Heart right ventricle (tissue), 16 donors: ENCODE data around the gene HLCS. TPM values are rescaled to one million over a fixed set of nuclear protein-coding genes. Genes with fewer than 3 reads are reported as not detected.

ENCODE experiments used
- ATAC-seq, 8 donors: fragments of 200-7000 bp; cut with Tn5 transposase; one replicate each; pipeline ENCODE4 v1.9.1; 2020; ENCODE audit warnings: mild to moderate bottlenecking in 8 of 8, moderate library complexity in 8 of 8, moderate number of reproducible peaks in 1 of 8
- DNase-seq, 2 donors: peaks; one replicate each; pipeline ENCODE4 v3.0.0-alpha.2; 2020
- H3K27ac ChIP-seq, 10 donors: fragments of 200-600 bp; sonication (generic) in 2 of 10; one replicate each; pipeline versions ENCODE4 v1.5.0 to v1.8.0; 2020 to 2022; ENCODE audit warnings: mild to moderate bottlenecking in 3 of 10
- H3K27me3 ChIP-seq, 7 donors: fragments of 200-600 bp; one replicate each; pipeline ENCODE4 v1.8.0; 2021 to 2022; ENCODE audit warnings: mild to moderate bottlenecking in 2 of 7
- H3K36me3 ChIP-seq, 9 donors: fragments of 200-600 bp; sonication (generic) in 1 of 9; one replicate each; pipeline versions ENCODE4 v1.5.0 to v1.8.0; 2020 to 2022; ENCODE audit warnings: mild to moderate bottlenecking in 2 of 9
- H3K4me1 ChIP-seq, 9 donors: fragments of 200-600 bp; sonication (generic) in 1 of 9; one replicate each; pipeline versions ENCODE4 v1.5.0 to v1.8.0; 2020 to 2022; ENCODE audit warnings: mild to moderate bottlenecking in 4 of 9
- H3K4me3 ChIP-seq, 10 donors: fragments of 200-600 bp; sonication (generic) in 2 of 10; one replicate each; pipeline versions ENCODE4 v1.5.0 to v1.8.0; 2020 to 2022; ENCODE audit warnings: mild to moderate bottlenecking in 7 of 10, moderate library complexity in 2 of 10
- H3K9me3 ChIP-seq, 11 donors: fragments of 200-600 bp in 10 of 11; sonication (generic) in 2 of 11; one replicate each; pipeline versions ENCODE4 v1.5.0 to v1.8.0; 2013 to 2022; ENCODE audit warnings: mild to moderate bottlenecking in 2 of 11, control low read depth in 1 of 11, moderate library complexity in 1 of 11
- CTCF ChIP-seq, 9 donors: fragments of 200-600 bp; sonication (generic) in 2 of 9; IDR thresholded peaks; one replicate each; pipeline versions ENCODE4 v1.5.0 to v1.8.0; 2021 to 2022; ENCODE audit warnings: antibody characterized with exemption in 9 of 9, mild to moderate bottlenecking in 5 of 9, moderate library complexity in 1 of 9
- whole genome bisulfite sequencing, 2 donors: extraction: QIAGEN DNeasy Blood & Tissue Kit; methylation state at CpG; one replicate each; pipeline ENCODE4 v1.1.7; 2013; ENCODE audit warnings: inconsistent platforms in 1 of 2; 5-methylcytosine and 5-hydroxymethylcytosine counted together
- intact Hi-C, 10 donors: fragments of 100-400 bp; cut with DNase I; formaldehyde crosslinking; loops; one replicate each; pipeline versions ENCODE4 v1.11.1 to v1.14.2; 2022
- polyA plus RNA-seq, 2 donors: library from polyadenylated mRNA; stranded (reverse); fragments of 200-250 nt; gene quantifications; one replicate each; pipeline ENCODE4 v1.2.3, GENCODE V29; 2013
- total RNA-seq, 10 donors: library from RNA; stranded (reverse); fragmentation: NEBNext Ultra II Directional in 3 of 10; extraction: Animal tissue kit (Norgen Biotek cat#: 25700) in 3 of 10; gene quantifications; one replicate each; pipeline versions ENCODE4 v1.2.1 to v1.2.4, GENCODE V29; 2021 to 2023
- donor health status: Arrhythmogenic right ventricular cardiomyopathy.
- donor health status: ischemic (EF 13 %, LVEDD 7.1; RV severe dilation, severe dysfunction).
- donor health status: healthy with polysubstance abuse.
- donor health status: DM: no; HTN: yes; CAD: no.
- donor health status: DM: no; HTN: no; CAD: no.
- donor health status: ischemic (EF 25% LVEDD 6.9; RV normal size, moderate dysfunction).
- donor health status: ischemic (EF 25% LVEDD 5.7; RV mildly dilated, moderate dysfunction).
- donor health status: healthy.
- donor health status: DM: yes; HTN: yes; CAD: no.
- donor health status: Ischemic cardiomyopathy.
- donor health status: ischemic (EF 35%, LVEDD 5.7; RV mildly dilated, moderate dysfunction).
- donor health status: nonischemic (EF 11% LVEDD 7.7; RV severe dilation, severe dysfunction).
- donor health status: DM: yes; HTN: yes; CAD: no.
- donor health status: PGD.
- donor health status: ischemic (EF 29% LVEDD 5.4; RV normal size, mild dysfunction).
- donor health status: nonischemic (EF 23%, LVEDD 6.1; RV moderate dilation, normal function).

Gene HLCS
- total and polyA plus RNA-seq, 12 donors = 2.0 to 9.6 (median 6.7) TPM

- WGBS, 2 donors = 72 to 75% methylated on average over 12 of the region's 12 CpGs
- Histone ChIP-seq H3K4me1 (no peaks in the 10 kb centered on the region), H3K36me3 (no peaks in the 10 kb centered on the region), H3K4me3 (no peak overlapping the region), H3K27me3 (peaks cover 0 to 38% (median 16%) of the 10 kb centered on the region in 7 donors), H3K9me3 (no peaks in the 10 kb centered on the region), H3K27ac (no peak overlapping the region)
- no peak for TF ChIP-seq CTCF (IDR thresholded peaks at IDR 0.05)
- intact Hi-C loops = no loop called here
- DNase-seq = no peak
- ATAC-seq = no peak
Observed at GRCh38 chr21:36738489-36739126, 227.9 kb downstream of the HLCS start.

- no peak for TF ChIP-seq CTCF (IDR thresholded peaks at IDR 0.05)
- H3K27ac ChIP-seq = no peak overlapping the region
- no peak overlapping the region for H3K4me3 ChIP-seq
- no peak for ATAC-seq
- H3K4me1 ChIP-seq = no peaks in the 10 kb centered on the region
- intact Hi-C loops = no loop called here
- no peak for DNase-seq
- H3K27me3 ChIP-seq = peaks cover 0 to 61% (median 29%) of the 10 kb centered on the region in 7 donors
- no peaks in the 10 kb centered on the region for H3K36me3 ChIP-seq
- no peaks in the 10 kb centered on the region for H3K9me3 ChIP-seq
- WGBS, 2 donors = 67 to 68% methylated on average over 15 of the region's 15 CpGs
Observed at GRCh38 chr21:36735724-36736320, 230.6 kb downstream of the HLCS start.

- H3K9me3 ChIP-seq = no peaks in the 10 kb centered on the region
- H3K4me3 ChIP-seq = no peak overlapping the region
- intact Hi-C loops = no loop called here
- no peaks in the 10 kb centered on the region for H3K4me1 ChIP-seq
- no peak overlapping the region for H3K27ac ChIP-seq
- H3K36me3 ChIP-seq = no peaks in the 10 kb centered on the region
- no peak for ATAC-seq
- no peak for TF ChIP-seq CTCF (IDR thresholded peaks at IDR 0.05)
- H3K27me3 ChIP-seq = peaks cover 0 to 68% (median 33%) of the 10 kb centered on the region in 7 donors
- no peak for DNase-seq
- 60 to 61% methylated on average over 4 of the region's 4 CpGs for WGBS, 2 donors
Observed at GRCh38 chr21:36735201-36735515, 231.3 kb downstream of the HLCS start.

GRCh38 chr21:36734367-36735200 lies 231.9 kb downstream of the HLCS start:
- no peak for TF ChIP-seq CTCF (IDR thresholded peaks at IDR 0.05)
- DNase-seq (no peak), ATAC-seq (no peak)
- no peak overlapping the region for H3K27ac ChIP-seq
- H3K4me1 ChIP-seq = no peaks in the 10 kb centered on the region
- WGBS, 2 donors = 93% methylated on average over 9 of the region's 9 CpGs
- no peaks in the 10 kb centered on the region for H3K9me3 ChIP-seq
- H3K4me3 ChIP-seq = no peak overlapping the region
- H3K36me3 ChIP-seq = no peaks in the 10 kb centered on the region
- intact Hi-C loops = no loop called here
- peaks cover 0 to 73% (median 38%) of the 10 kb centered on the region in 7 donors for H3K27me3 ChIP-seq
